Stimulated activated naive B cell treated with anti-CD40 and anti-IgM and Interleukin-4, amounts not matched to agents 10 μg/mL and 1 μg/mL and 100 μg/mL, for 72 hours (primary cell): ENCODE data around the gene LYPD1.
A peak's percentile ranks its signal among the peaks of the same experiment; 100 is the strongest.
"Not testable (repeated sequence)": the region's sequence is repeated elsewhere in the genome, so short reads cannot be mapped to it uniquely, and the experiment has no call there.

Experiments
- ATAC-seq, 2 donors: fragments of 150-1000 bp; cut with Tn5 transposase; replicated peaks; 2 replicates each; pipeline ENCODE4 v1.10.0; 2021; ENCODE audit warnings: moderate library complexity in 1 of 2
- DNase-seq: peaks from one replicate; pipeline ENCODE4 v3.0.0; 2021
- H3K27ac Mint-ChIP-seq: one replicate; pipeline ENCODE4 v1.8.0; 2022; ENCODE audit warnings: mild to moderate bottlenecking, mixed read lengths
- H3K27me3 Mint-ChIP-seq, 2 donors: one replicate each; pipeline ENCODE4 v1.8.0; 2022; ENCODE audit warnings: mixed read lengths in 2 of 2
- H3K36me3 Mint-ChIP-seq, 2 donors: one replicate each; pipeline ENCODE4 v1.8.0; 2022; ENCODE audit warnings: mixed read lengths in 2 of 2, mild to moderate bottlenecking in 1 of 2
- H3K4me1 Mint-ChIP-seq, 2 donors: one replicate each; pipeline ENCODE4 v1.8.0; 2022; ENCODE audit warnings: mixed read lengths in 2 of 2, mild to moderate bottlenecking in 1 of 2
- H3K4me3 Mint-ChIP-seq, 2 donors: one replicate each; pipeline ENCODE4 v1.8.0; 2022; ENCODE audit warnings: mild to moderate bottlenecking in 2 of 2, mixed read lengths in 2 of 2, moderate library complexity in 1 of 2
- H3K9me3 Mint-ChIP-seq, 2 donors: one replicate each; pipeline ENCODE4 v1.8.0; 2022; ENCODE audit warnings: mixed read lengths in 2 of 2, mild to moderate bottlenecking in 1 of 2

LYPD1 gene, protein sequence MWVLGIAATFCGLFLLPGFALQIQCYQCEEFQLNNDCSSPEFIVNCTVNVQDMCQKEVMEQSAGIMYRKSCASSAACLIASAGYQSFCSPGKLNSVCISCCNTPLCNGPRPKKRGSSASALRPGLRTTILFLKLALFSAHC

DNA sequence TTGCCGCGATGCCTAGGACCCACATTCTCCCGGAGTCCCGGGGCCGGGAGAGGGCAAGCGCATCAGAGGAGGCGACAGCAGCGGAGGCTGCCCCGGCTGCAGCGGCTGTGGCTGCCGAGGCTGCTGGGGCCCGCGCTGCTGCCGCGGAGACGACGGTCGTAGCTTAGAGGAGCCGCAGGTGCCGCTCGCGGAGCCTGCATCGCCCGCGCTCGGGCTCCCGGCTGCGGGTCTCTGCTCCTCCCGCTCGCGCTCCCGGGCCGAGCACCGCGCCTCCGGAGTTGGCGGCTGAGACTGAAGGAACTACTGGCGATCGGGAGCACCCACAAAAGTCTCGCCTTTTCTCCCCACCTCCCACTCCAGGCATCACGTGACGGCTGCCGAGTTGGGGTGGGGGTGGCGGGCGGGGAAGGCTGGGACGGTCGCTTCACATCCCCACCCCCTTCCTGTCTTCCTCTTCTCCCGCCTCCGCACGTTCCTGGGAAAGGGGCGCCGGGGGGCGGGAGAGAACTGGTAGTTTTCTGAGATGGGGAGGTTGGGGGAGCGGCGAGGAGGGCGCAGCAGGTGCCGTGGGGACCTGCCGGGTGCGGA, at the start of gene LYPD1:
LYPD1 (minus strand) TSS at position 298 of the 588 bp plus-strand sequence; CDS start at position 25, 273 bp downstream.
- DNase-seq (no peak), ATAC-seq (no peak)
- H3K27me3 Mint-ChIP-seq, result peaks cover 37 to 61% of the 10 kb centered on the region in 2 donors
- no peak within 1 kb of the TSS for H3K27ac Mint-ChIP-seq
- no peaks in the 10 kb centered on the region for H3K9me3 Mint-ChIP-seq
- H3K36me3 Mint-ChIP-seq, result peaks cover 2 to 5% of the 10 kb centered on the region in 2 donors
- peak within 1 kb of the TSS; percentile 27 to 46 for H3K4me3 Mint-ChIP-seq
- peaks cover 4 to 13% of the 10 kb centered on the region in 2 donors for H3K4me1 Mint-ChIP-seq

- Mint-ChIP-seq H3K27ac (no peak overlapping the region), H3K9me3 (peaks cover 0 to 1% of the 10 kb centered on the region in 2 donors), H3K4me1 (no peaks in the 10 kb centered on the region), H3K27me3 (no peaks in the 10 kb centered on the region), H3K36me3 (no peaks in the 10 kb centered on the region), H3K4me3 (no peak overlapping the region)
- ATAC-seq, result no peak
- no peak for DNase-seq
Observed at GRCh38 chr2:132719480-132719879, 49.5 kb upstream of the LYPD1 start.

DNA sequence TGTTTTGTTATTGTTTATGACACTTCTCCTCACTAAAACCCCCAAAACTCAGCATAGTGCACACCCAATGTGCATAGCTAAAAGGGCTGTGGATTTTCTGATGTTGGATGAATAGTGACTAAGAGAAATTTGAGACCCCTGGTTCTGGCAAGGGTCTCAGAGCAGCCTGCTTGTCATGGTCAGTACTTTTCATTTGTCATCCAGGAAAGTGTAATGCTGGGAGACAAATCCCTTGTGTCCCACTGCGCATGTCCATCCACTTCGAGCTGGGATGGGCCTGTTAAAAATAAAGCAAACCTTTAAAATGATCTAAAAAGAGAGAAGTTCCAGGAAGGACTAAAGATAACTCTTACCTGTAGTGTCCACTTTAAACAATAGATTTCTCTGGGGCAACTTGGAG, 46.9 kb upstream of the LYPD1 start:
- no peak for DNase-seq
- Mint-ChIP-seq H3K27ac (no peak overlapping the region), H3K4me3 (no peak overlapping the region), H3K4me1 (no peaks in the 10 kb centered on the region), H3K36me3 (no peaks in the 10 kb centered on the region), H3K9me3 (peaks cover 0 to 1% of the 10 kb centered on the region in 2 donors), H3K27me3 (no peaks in the 10 kb centered on the region)
- ATAC-seq, result no peak

- DNase-seq, result no peak
- ATAC-seq, result no peak
- Mint-ChIP-seq H3K27ac (no peak overlapping the region), H3K4me1 (no peaks in the 10 kb centered on the region), H3K9me3 (peaks cover 0 to 1% of the 10 kb centered on the region in 2 donors), H3K36me3 (no peaks in the 10 kb centered on the region), H3K27me3 (no peaks in the 10 kb centered on the region), H3K4me3 (no peak overlapping the region)
Observed at GRCh38 chr2:132715386-132716351, 45.7 kb upstream of the LYPD1 start.

GRCh38 chr2:132703396-132703795, 33.4 kb upstream of the LYPD1 start:
- Mint-ChIP-seq H3K4me3 (no peak overlapping the region), H3K4me1 (no peaks in the 10 kb centered on the region), H3K27ac (no peak overlapping the region), H3K36me3 (no peaks in the 10 kb centered on the region), H3K27me3 (no peaks in the 10 kb centered on the region), H3K9me3 (no peaks in the 10 kb centered on the region)
- DNase-seq (no peak), ATAC-seq (no peak)

DNA sequence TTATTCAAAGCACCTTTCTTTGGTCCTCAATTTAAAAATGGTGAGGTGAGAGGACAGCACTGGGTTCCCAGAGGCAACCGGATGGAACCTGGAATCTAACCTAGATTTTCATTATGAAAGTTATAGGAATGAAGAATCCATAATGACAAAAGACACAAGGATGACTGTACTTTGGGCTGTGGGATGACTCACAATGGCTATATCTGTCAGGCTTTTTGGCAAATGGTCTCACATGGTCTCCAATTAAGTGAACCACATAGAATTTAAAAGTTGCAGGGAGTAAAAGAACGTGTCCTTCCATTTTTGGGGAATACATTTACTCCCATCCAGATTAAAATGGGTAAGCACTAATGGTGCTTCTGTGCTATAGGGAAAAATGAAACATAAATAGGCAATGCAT, 31.8 kb upstream of the LYPD1 start:
- DNase-seq, result no peak
- no peaks in the 10 kb centered on the region for H3K36me3 Mint-ChIP-seq
- no peak overlapping the region for H3K4me3 Mint-ChIP-seq
- H3K9me3 Mint-ChIP-seq, result no peaks in the 10 kb centered on the region
- no peaks in the 10 kb centered on the region for H3K4me1 Mint-ChIP-seq
- no peak for ATAC-seq
- no peaks in the 10 kb centered on the region for H3K27me3 Mint-ChIP-seq
- H3K27ac Mint-ChIP-seq, result no peak overlapping the region

DNA sequence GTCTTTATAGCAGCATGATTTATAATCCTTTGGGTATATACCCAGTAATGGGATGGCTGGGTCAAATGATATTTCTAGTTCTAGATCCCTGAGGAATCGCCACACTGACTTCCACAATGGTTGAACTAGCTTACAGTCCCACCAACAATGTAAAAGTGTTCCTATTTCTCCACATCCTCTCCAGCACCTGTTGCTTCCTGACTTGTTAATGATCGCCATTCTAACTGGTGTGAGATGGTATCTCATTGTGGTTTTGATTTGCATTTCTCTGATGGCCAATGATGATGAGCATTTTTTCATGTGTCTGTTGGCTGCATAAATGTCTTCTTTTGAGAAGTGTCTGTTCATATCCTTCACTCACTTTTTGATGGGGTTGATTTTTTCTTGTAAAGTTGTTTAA, 29.8 kb upstream of the LYPD1 start:
- ATAC-seq, H3K27ac Mint-ChIP-seq, H3K9me3 Mint-ChIP-seq, H3K4me1 Mint-ChIP-seq, DNase-seq, H3K27me3 Mint-ChIP-seq, H3K4me3 Mint-ChIP-seq, H3K36me3 Mint-ChIP-seq: not testable (repeated sequence)

GRCh38 chr2:132698347-132698746, 28.3 kb upstream of the LYPD1 start:
- ATAC-seq, H3K9me3 Mint-ChIP-seq, H3K4me3 Mint-ChIP-seq, H3K36me3 Mint-ChIP-seq, DNase-seq, H3K27ac Mint-ChIP-seq, H3K4me1 Mint-ChIP-seq, H3K27me3 Mint-ChIP-seq: not testable (repeated sequence)

- Mint-ChIP-seq H3K4me1 (no peaks in the 10 kb centered on the region), H3K9me3 (peaks cover 0 to 3% of the 10 kb centered on the region in 2 donors), H3K27ac (no peak overlapping the region), H3K4me3 (no peak overlapping the region), H3K27me3 (no peaks in the 10 kb centered on the region), H3K36me3 (no peaks in the 10 kb centered on the region)
- DNase-seq (no peak), ATAC-seq (no peak)
Observed at GRCh38 chr2:132697556-132698205, 27.7 kb upstream of the LYPD1 start.

DNA sequence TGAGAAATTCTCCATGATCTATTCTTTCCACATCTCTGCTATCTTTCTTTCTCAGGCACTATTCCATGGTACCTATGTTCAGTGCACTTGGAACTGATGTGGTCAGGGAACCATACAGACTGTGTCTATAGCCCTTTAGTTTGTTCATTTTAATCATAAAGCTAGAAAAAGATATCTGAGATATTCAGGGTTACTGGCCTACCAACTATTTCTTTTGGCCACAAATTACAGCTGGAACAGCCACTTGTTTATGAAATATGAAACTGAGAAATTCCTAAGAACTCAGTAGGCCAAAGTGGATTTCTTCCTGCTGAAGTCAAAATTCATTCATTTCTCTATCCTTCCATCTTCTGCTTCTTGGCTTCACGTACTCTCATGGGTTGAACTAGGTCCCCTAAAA, 22.8 kb upstream of the LYPD1 start:
- H3K36me3 Mint-ChIP-seq, result no peaks in the 10 kb centered on the region
- no peak overlapping the region for H3K27ac Mint-ChIP-seq
- peaks cover 0 to 10% of the 10 kb centered on the region in 2 donors for H3K9me3 Mint-ChIP-seq
- H3K27me3 Mint-ChIP-seq, result no peaks in the 10 kb centered on the region
- no peaks in the 10 kb centered on the region for H3K4me1 Mint-ChIP-seq
- H3K4me3 Mint-ChIP-seq, result no peak overlapping the region
- no peak for DNase-seq
- no peak for ATAC-seq

GRCh38 chr2:132691556-132691955, 21.6 kb upstream of the LYPD1 start:
- DNase-seq (no peak), ATAC-seq (no peak)
- Mint-ChIP-seq H3K4me3 (no peak overlapping the region), H3K4me1 (no peaks in the 10 kb centered on the region), H3K36me3 (no peaks in the 10 kb centered on the region), H3K27ac (no peak overlapping the region), H3K9me3 (peaks cover 0 to 10% of the 10 kb centered on the region in 2 donors), H3K27me3 (no peaks in the 10 kb centered on the region)

DNA sequence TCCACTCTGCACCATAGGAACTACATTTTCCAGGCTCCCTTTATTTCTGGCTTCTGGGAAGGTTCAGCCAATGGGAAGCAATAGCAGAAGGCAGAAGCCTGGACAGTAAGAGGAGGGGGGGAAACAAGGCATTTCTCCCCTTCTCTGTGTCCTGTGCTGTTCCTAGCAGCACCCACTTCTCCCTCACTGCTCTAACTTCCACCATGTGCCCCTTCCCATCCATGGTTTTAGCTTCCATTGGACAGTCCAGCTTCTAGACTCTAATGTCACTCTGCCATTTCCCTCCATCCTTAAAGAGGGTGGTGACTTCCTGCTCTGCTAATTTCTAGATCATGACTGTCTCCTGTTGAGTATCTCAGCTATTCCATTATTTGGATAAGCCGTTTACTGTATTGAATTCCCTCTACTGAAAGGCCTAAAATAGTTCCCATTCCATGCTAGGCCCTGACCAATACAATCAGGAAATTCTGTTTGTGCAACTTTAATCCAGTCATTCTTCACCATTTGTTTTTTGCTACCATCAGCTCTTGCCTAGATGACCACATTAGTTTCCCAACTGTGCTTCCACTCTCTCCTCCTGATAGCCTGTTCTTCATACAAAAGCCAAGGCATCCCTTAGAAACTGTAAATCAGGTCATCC, 20.8 kb upstream of the LYPD1 start:
- Mint-ChIP-seq H3K27me3 (no peaks in the 10 kb centered on the region), H3K27ac (no peak overlapping the region), H3K9me3 (peaks cover 0 to 10% of the 10 kb centered on the region in 2 donors), H3K4me3 (no peak overlapping the region), H3K36me3 (no peaks in the 10 kb centered on the region), H3K4me1 (no peaks in the 10 kb centered on the region)
- DNase-seq, result no peak
- no peak for ATAC-seq

GRCh38 chr2:132681766-132682165, 11.8 kb upstream of the LYPD1 start:
- no peak for ATAC-seq
- no peaks in the 10 kb centered on the region for H3K4me1 Mint-ChIP-seq

DNA sequence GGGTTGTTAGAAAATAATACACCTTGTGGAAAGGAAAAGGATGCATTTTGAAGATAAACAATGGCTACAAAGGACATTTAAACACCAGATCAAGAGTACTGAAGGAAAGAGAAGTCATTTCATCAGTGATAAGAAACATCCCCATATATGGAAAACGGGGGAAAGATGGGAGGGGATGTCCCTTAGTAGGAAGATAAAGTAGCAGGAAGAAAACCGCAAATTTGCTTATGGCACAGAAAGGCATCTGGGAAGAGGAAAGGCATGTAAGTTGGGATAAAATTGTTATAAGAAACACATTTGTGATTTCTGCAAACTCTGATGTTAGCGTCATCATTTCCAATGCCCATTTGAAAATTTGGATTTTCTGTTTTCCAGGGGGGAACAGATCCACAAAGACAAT, 10.5 kb upstream of the LYPD1 start:
- H3K27me3 Mint-ChIP-seq, result peaks cover 6 to 13% of the 10 kb centered on the region in 2 donors
- H3K4me3 Mint-ChIP-seq, result no peak overlapping the region
- no peaks in the 10 kb centered on the region for H3K4me1 Mint-ChIP-seq
- no peak for DNase-seq
- H3K9me3 Mint-ChIP-seq, result no peaks in the 10 kb centered on the region
- H3K36me3 Mint-ChIP-seq, result no peaks in the 10 kb centered on the region
- ATAC-seq, result no peak
- H3K27ac Mint-ChIP-seq, result no peak overlapping the region

More at GRCh38 chr2:132681766-132682165, 11.8 kb upstream of the LYPD1 start:
- Mint-ChIP-seq H3K9me3 (no peaks in the 10 kb centered on the region), H3K27ac (no peak overlapping the region), H3K4me3 (no peak overlapping the region), H3K36me3 (no peaks in the 10 kb centered on the region), H3K27me3 (peaks cover 0 to 7% of the 10 kb centered on the region in 2 donors)
- no peak for DNase-seq
